Measurements from ENCODE around the gene TNFRSF12A. TPM values are rescaled to one million over a fixed set of nuclear protein-coding genes. Genes with fewer than 3 reads are reported as not detected.

The TNFRSF12A gene
- polyA plus RNA-seq, 2 of the 4 experiments (the other 2 are of a cell fraction), result 111 to 314 TPM

GRCh38 chr16:3020604-3021448, 658 bp downstream of the TNFRSF12A start:
- H3K9me3 ChIP-seq, result no peaks in the 10 kb centered on the region
- peak overlapping the region; percentile 89 for H3K4me2 ChIP-seq
- H3K27ac ChIP-seq, result peak overlapping the region; percentile 98 to 100
- peak; percentile 81 to 93 for DNase-seq (ENCODE audit: low read depth in 1 of 2, low spot score in 1 of 2)
- ChIA-PET CTCF (interaction anchor here (0.8 to 6.6 kb wide), 12 partner anchors 9 to 182 kb away, joined by 3 to 112 read pairs (median 4); no protein-coding TSS in a partner anchor), POLR2A (interaction anchor here (0.6 to 6.2 kb wide), 19 partner anchors 8 to 1561 kb away, joined by 3 to 107 read pairs (median 5); partner anchors contain the start of genes PAQR4 and PKMYT1)
- H3K4me1 ChIP-seq, result peaks cover 24% of the 10 kb centered on the region
- 0% methylated on average over 16 of the region's 57 CpGs for WGBS (ENCODE audit: missing lambda C conversion rate)
- ATAC-seq, result peak; percentile 9 to 46
- FAIRE-seq, result no peak
- H3K4me3 ChIP-seq, result peak overlapping the region; percentile 93
- TF ChIP-seq CHD2 (IDR thresholded peaks at IDR 0.05; ENCODE audit: low read length, partially characterized antibody) (no peak), NR3C1 (IDR thresholded peaks at IDR 0.05) (no peak), RCOR1 (IDR thresholded peaks at IDR 0.05; ENCODE audit: low read depth, low read length) (no peak), CHD4 (IDR thresholded peaks at IDR 0.05; ENCODE audit: borderline replicate concordance) (no peak), CBX8 (IDR thresholded peaks at IDR 0.05) (no peak), EHF (CRISPR knock-in tag; IDR thresholded peaks at IDR 0.05) (peak; percentile 77; the same call in 1 of the 2 replicates), ZFP36 (IDR thresholded peaks at IDR 0.05; ENCODE audit: borderline replicate concordance, partially characterized antibody) (no peak), POLR2AphosphoS2 (conservative IDR thresholded peaks at IDR 0.05; ENCODE audit: low read length) (peak; percentile 76), MAZ (IDR thresholded peaks at IDR 0.05; ENCODE audit: borderline replicate concordance, low read depth, low read length) (0 out of 2 replicates have a peak, but pooled peaks have one; percentile 73), HDAC2 (IDR thresholded peaks at IDR 0.05) (no peak), NPAS2 (CRISPR knock-in tag; IDR thresholded peaks at IDR 0.05; ENCODE audit: borderline replicate concordance) (no peak), PHF8 (IDR thresholded peaks at IDR 0.05; ENCODE audit: borderline replicate concordance, low read depth) (no peak), CTCF (IDR thresholded peaks at IDR 0.05) (no peak), ATOH8 (CRISPR knock-in tag; IDR thresholded peaks at IDR 0.05; ENCODE audit: low read depth) (peak; percentile 70; the same call in 1 of the 2 replicates), TP53 (CRISPR knock-in tag; IDR thresholded peaks at IDR 0.05) (peak; percentile 95), JUN (IDR thresholded peaks at IDR 0.05) (peak; percentile 88 to 90; a peak in 4 of 5 replicates), HEYL (CRISPR knock-in tag; IDR thresholded peaks at IDR 0.05) (no peak), FOSB (CRISPR knock-in tag; IDR thresholded peaks at IDR 0.05) (peak; percentile 96), EHMT2 (IDR thresholded peaks at IDR 0.05; ENCODE audit: low read depth) (no peak), CEBPB (IDR thresholded peaks at IDR 0.05) (0 out of 4 replicates have a peak, but pooled peaks of 1 of the 2 experiments have one; percentile 29), PBX3 (IDR thresholded peaks at IDR 0.05) (peak; percentile 80), ESRRA (IDR thresholded peaks at IDR 0.05; ENCODE audit: borderline replicate concordance, low read length) (no peak), ZNF302 (CRISPR knock-in tag; IDR thresholded peaks at IDR 0.05) (no peak), NFE2L2 (conservative IDR thresholded peaks at IDR 0.05; ENCODE audit: low read length) (no peak), KDM5A (IDR thresholded peaks at IDR 0.05) (no peak), RARB (CRISPR knock-in tag; IDR thresholded peaks at IDR 0.05) (peak; percentile 63), RAD21 (conservative IDR thresholded peaks at IDR 0.05 in 1 of 2, IDR thresholded peaks at IDR 0.05 in 1 of 2) (no peak), GATA3 (IDR thresholded peaks at IDR 0.05; ENCODE audit: borderline replicate concordance) (peak; percentile 87), ZSCAN20 (CRISPR knock-in tag; IDR thresholded peaks at IDR 0.05) (no peak), USF2 (IDR thresholded peaks at IDR 0.05) (peak; percentile 44; the same call in 1 of the 2 replicates)
- TF ChIP-seq, protein P1, sequence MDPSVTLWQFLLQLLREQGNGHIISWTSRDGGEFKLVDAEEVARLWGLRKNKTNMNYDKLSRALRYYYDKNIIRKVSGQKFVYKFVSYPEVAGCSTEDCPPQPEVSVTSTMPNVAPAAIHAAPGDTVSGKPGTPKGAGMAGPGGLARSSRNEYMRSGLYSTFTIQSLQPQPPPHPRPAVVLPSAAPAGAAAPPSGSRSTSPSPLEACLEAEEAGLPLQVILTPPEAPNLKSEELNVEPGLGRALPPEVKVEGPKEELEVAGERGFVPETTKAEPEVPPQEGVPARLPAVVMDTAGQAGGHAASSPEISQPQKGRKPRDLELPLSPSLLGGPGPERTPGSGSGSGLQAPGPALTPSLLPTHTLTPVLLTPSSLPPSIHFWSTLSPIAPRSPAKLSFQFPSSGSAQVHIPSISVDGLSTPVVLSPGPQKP (IDR thresholded peaks at IDR 0.05; ENCODE audit: low read depth, low read length), result no peak
- TF ChIP-seq, protein P2, sequence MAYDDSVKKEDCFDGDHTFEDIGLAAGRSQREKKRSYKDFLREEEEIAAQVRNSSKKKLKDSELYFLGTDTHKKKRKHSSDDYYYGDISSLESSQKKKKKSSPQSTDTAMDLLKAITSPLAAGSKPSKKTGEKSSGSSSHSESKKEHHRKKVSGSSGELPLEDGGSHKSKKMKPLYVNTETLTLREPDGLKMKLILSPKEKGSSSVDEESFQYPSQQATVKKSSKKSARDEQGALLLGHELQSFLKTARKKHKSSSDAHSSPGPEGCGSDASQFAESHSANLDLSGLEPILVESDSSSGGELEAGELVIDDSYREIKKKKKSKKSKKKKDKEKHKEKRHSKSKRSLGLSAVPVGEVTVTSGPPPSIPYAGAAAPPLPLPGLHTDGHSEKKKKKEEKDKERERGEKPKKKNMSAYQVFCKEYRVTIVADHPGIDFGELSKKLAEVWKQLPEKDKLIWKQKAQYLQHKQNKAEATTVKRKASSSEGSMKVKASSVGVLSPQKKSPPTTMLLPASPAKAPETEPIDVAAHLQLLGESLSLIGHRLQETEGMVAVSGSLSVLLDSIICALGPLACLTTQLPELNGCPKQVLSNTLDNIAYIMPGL (CRISPR knock-in tag; IDR thresholded peaks at IDR 0.05; ENCODE audit: borderline replicate concordance), result no peak; the same call in 1 of the 2 replicates
